OCI-LY3 (cell line): Measurements from ENCODE around the gene WIF1.

Source experiments
- CTCF ChIP-seq: fragments of 200-600, 300-600 bp; sonication (generic); IDR thresholded peaks from 2 replicates; pipeline ENCODE4 v1.5.1; 2014; ENCODE audit warnings: antibody characterized with exemption, low read length, low read depth
- EZH2phosphoT487 ChIP-seq: fragments of 200-600 bp; shearing (Covaris generic); IDR thresholded peaks from 2 replicates; pipeline ENCODE4 v1.6.1; 2018; ENCODE audit warnings: antibody characterized with exemption, mixed run types, low read depth

DNA sequence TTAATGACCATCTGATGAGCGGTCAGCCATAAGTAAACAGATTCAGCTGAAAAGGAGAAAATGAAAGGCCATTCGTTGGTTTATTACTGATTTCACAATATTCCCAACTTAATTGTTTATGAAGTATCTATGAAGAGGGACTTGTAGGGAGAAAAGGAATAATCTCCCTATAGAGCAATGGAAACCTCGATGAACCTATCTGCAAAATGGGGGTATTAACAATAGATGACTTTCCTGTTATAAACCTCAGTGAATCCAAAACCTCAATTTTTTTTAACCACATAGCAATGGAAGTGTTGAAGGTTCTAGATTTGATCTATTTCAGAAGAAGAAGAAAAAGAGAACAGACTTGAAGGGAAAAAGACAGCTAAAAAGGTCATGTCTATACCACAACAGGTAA lies 2.0 kb downstream of the WIF1 start:
- no peak for TF ChIP-seq CTCF
- TF ChIP-seq EZH2phosphoT487: no peak
